ENCODE results near the gene TMEM184A.

The TMEM184A gene

GRCh38 chr7:1555813-1556543 lies at the start of gene TMEM184A:
TMEM184A (minus strand) TSS chr7:1556205; CDS start chr7:1555484, 721 bp downstream.
- peak; percentile 18 for TF ChIP-seq CTCF (IDR thresholded peaks at IDR 0.05; ENCODE audit: low read length, missing control alignments)
- DNase-seq (ENCODE audit: low read depth), result no peak
- no peak within 1 kb of the TSS for H3K4me3 ChIP-seq (replicated peaks; ENCODE audit: low read depth, low read length)

GRCh38 chr7:1604383-1604782 lies 48.4 kb upstream of the TMEM184A start:
- H3K4me3 ChIP-seq (replicated peaks; ENCODE audit: low read depth, low read length), result no peak overlapping the region
- no peak for TF ChIP-seq CTCF (IDR thresholded peaks at IDR 0.05; ENCODE audit: low read length, missing control alignments)
- no peak for DNase-seq (ENCODE audit: low read depth)

- no peak for DNase-seq (ENCODE audit: low read depth)
- no peak for TF ChIP-seq CTCF (IDR thresholded peaks at IDR 0.05; ENCODE audit: low read length, missing control alignments)
- no peak overlapping the region for H3K4me3 ChIP-seq (replicated peaks; ENCODE audit: low read depth, low read length)
These were observed 47.6 kb upstream of the TMEM184A start for GRCh38 chr7:1603346-1604225.

GRCh38 chr7:1602386-1602785 lies 46.4 kb upstream of the TMEM184A start:
- H3K4me3 ChIP-seq (replicated peaks; ENCODE audit: low read depth, low read length), result no peak overlapping the region
- DNase-seq (ENCODE audit: low read depth), result no peak

GRCh38 chr7:1601956-1602355 lies 46.0 kb upstream of the TMEM184A start:
- DNase-seq (ENCODE audit: low read depth), result no peak
- no peak for TF ChIP-seq CTCF (IDR thresholded peaks at IDR 0.05; ENCODE audit: low read length, missing control alignments)

More at GRCh38 chr7:1602386-1602785, 46.4 kb upstream of the TMEM184A start:
- no peak for TF ChIP-seq CTCF (IDR thresholded peaks at IDR 0.05; ENCODE audit: low read length, missing control alignments)

GRCh38 chr7:1599640-1600395 lies 43.8 kb upstream of the TMEM184A start:
- H3K4me3 ChIP-seq (replicated peaks; ENCODE audit: low read depth, low read length), result no peak overlapping the region
- DNase-seq (ENCODE audit: low read depth), result no peak
- TF ChIP-seq CTCF (IDR thresholded peaks at IDR 0.05; ENCODE audit: low read length, missing control alignments), result no peak

More at GRCh38 chr7:1601956-1602355, 46.0 kb upstream of the TMEM184A start:
- H3K4me3 ChIP-seq (replicated peaks; ENCODE audit: low read depth, low read length), result no peak overlapping the region
